Measurements from ENCODE around the gene CCL5.

Gene CCL5

GRCh38 chr17:35867574-35867973 is 12.6 kb downstream of the CCL5 start:
- no peak for DNase-seq (ENCODE audit: low read depth)

- no peak for DNase-seq (ENCODE audit: low read depth)
These were observed 13.7 kb downstream of the CCL5 start for GRCh38 chr17:35866341-35866950.

- DNase-seq (ENCODE audit: low read depth), result no peak
These were observed 14.5 kb downstream of the CCL5 start for GRCh38 chr17:35865412-35866340.

GRCh38 chr17:35864853-35865252 is 15.3 kb downstream of the CCL5 start:
- no peak for DNase-seq (ENCODE audit: low read depth)

- no peak for DNase-seq (ENCODE audit: low read depth)
These were observed 23.6 kb downstream of the CCL5 start for GRCh38 chr17:35856603-35857002.

GRCh38 chr17:35855965-35856364 is 24.2 kb downstream of the CCL5 start:
- DNase-seq (ENCODE audit: low read depth), result no peak

- DNase-seq (ENCODE audit: low read depth), result peak; percentile 54
These were observed 30.5 kb downstream of the CCL5 start for GRCh38 chr17:35849469-35850348.

GRCh38 chr17:35847633-35848373 is 32.4 kb downstream of the CCL5 start:
- no peak for DNase-seq (ENCODE audit: low read depth)

GRCh38 chr17:35847006-35847405 is 33.2 kb downstream of the CCL5 start:
- DNase-seq (ENCODE audit: low read depth), result no peak

- no peak for DNase-seq (ENCODE audit: low read depth)
These were observed 33.9 kb downstream of the CCL5 start for GRCh38 chr17:35846055-35846809.

GRCh38 chr17:35844547-35844946 is 35.6 kb downstream of the CCL5 start:
- DNase-seq (ENCODE audit: low read depth), result no peak

- no peak for DNase-seq (ENCODE audit: low read depth)
These were observed 36.5 kb downstream of the CCL5 start for GRCh38 chr17:35843698-35844097.

- DNase-seq (ENCODE audit: low read depth), result no peak
These were observed 37.9 kb downstream of the CCL5 start for GRCh38 chr17:35842239-35842638.

- no peak for DNase-seq (ENCODE audit: low read depth)
These were observed 38.7 kb downstream of the CCL5 start for GRCh38 chr17:35841505-35841904.

GRCh38 chr17:35841101-35841500 is 39.1 kb downstream of the CCL5 start:
- DNase-seq (ENCODE audit: low read depth), result no peak

- DNase-seq (ENCODE audit: low read depth), result no peak
These were observed 55.0 kb downstream of the CCL5 start for GRCh38 chr17:35825206-35825605.

All from CMK (cell line).